Head of caudate nucleus (tissue), 42 donors: ENCODE data around the gene ZC3H4.
"Not testable (repeated sequence)": the region's sequence is repeated elsewhere in the genome, so short reads cannot be mapped to it uniquely, and the experiment has no call there.

ENCODE experiments used
- DNase-seq, 42 donors: peaks; one replicate each; pipeline versions ENCODE4 v3.0.0 to v3.0.0-alpha.2; 2020 to 2021; ENCODE audit warnings: mixed read lengths in 7 of 42
- intact Hi-C: fragments of 100-400 bp; cut with DNase I; formaldehyde crosslinking; loops from one replicate; pipeline ENCODE4 v1.15.0; 2022

ZC3H4 gene

DNA sequence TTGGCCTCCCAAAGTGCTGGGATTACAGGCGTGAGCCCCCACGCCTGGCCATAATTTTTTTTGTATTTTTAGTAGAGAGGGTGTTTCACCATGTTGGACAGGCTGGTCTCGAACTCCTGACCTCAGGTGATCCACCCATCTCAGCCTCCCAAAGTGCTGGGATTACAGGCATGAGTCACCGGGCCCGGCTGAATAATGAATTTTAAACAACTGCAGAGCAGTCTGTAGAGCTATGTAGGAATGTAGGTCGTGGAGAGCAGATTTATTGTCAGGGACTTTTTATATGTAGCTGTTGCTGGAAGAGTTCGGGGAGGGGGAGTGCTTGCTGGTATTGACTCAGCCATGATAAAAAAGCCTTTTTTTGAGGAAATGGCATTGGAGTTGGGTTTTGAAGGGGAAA is 27.7 kb upstream of the ZC3H4 start:
- intact Hi-C loops, result not testable (repeated sequence)

DNA sequence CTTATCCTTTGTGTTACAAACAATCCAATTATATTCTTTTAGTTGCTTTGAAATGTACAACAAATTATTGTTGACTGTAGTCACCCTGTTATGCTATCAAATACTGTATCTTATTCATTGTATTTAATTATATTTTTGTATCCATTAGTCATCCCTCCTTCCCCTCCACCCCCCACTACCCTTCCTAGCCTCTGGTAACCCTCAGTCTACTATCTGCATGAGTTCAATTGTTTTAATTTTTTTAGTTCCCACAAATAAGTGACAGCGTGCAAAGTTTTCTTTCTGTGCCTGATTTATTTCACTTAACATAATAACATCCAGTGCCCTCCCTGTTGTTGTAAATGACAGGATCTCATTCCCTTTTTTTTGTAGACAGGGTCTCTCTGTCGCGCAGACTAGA is 21.6 kb upstream of the ZC3H4 start:
- intact Hi-C loops, result loop anchor here (10.0 kb wide), 1 partner anchor 270 kb away; the partner anchor contains the start of gene ARHGAP35
- DNase-seq, result no peak

More for the DNA sequence above, 27.7 kb upstream of the ZC3H4 start:
- peak in 33 of 42 donors; percentile 8 to 75 (median 41) for DNase-seq

DNA sequence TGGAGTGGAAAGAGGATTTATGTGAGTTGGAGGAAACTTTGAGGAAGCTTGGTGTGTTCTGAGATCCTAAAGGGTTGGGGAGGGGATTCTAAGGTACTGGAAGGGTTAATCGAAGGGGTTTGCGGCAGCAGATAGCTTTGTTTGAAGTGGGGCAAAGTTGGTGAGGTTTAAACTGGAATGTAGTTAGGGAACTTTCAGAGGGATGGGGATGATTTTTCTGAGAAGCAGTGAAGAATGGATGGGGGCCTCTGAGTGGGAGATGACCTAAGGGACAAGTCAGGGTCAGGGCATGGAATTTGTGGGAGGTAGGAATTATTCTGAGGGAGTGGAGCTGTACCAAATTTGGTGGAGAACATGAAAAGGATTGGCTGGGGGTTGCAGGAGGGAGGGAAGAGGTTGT is 21.0 kb upstream of the ZC3H4 start:
- no peak for DNase-seq
- intact Hi-C loops, result loop anchor here (10.0 kb wide), 1 partner anchor 270 kb away; the partner anchor contains the start of gene ARHGAP35

DNA sequence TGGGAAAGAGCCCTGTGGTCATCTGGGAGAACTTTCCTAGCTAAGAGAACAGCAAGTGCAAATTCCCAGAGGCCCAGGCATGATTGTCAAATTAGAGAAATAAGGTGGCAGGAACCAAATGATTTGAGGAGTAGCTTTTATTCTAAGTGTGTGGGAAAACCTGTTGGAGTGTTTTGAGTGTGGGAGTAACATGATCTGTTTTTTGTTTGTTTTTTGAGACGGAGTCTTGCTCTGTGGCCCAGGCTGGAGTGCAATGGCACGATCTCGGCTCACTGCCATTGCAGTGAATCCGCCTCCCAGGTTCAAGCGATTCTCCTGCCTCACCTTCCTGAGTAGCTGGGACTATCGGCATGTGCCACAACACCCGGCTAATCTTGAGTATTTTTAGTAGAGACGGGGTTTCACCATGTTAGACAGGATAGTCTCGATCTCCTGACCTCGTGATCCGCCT is 19.5 kb upstream of the ZC3H4 start:
- DNase-seq, result no peak
- intact Hi-C loops, result loop anchor here (10.0 kb wide), 1 partner anchor 268 kb away; the partner anchor contains the start of gene ARHGAP35

DNA sequence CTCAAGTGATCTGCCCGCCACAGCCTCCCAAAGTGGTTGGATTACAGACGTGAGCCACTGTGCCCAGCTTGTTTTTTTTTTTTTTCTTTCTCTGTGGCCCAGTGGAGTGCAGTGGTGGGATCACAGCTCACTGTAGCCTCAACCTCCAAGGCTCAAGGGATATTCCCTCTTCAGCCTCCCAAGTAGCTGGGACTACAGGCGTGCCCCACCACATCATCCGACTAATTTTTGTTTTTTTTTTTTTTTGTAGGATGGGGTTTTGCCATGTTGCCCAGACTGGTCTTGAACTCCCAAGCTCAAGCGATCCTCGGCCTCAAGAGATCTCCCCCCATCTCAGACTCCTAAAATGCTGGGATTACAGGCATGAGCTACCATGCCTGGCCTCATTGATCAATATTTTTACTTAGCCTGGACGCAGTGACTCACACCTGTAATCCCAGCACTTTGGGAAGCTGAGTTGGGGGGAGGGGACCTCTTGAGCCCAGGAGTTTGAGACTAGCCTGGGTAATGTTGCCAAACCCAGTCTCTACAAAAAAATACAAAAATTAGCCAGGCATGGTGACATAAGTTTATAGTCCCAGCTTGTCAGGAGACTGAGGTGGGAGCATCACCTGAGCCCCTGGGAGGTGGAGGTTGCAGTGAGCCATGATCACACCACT is 18.7 kb upstream of the ZC3H4 start:
- intact Hi-C loops, result loop anchor here (10.0 kb wide), 1 partner anchor 268 kb away; the partner anchor contains the start of gene ARHGAP35
- DNase-seq, result no peak

DNA sequence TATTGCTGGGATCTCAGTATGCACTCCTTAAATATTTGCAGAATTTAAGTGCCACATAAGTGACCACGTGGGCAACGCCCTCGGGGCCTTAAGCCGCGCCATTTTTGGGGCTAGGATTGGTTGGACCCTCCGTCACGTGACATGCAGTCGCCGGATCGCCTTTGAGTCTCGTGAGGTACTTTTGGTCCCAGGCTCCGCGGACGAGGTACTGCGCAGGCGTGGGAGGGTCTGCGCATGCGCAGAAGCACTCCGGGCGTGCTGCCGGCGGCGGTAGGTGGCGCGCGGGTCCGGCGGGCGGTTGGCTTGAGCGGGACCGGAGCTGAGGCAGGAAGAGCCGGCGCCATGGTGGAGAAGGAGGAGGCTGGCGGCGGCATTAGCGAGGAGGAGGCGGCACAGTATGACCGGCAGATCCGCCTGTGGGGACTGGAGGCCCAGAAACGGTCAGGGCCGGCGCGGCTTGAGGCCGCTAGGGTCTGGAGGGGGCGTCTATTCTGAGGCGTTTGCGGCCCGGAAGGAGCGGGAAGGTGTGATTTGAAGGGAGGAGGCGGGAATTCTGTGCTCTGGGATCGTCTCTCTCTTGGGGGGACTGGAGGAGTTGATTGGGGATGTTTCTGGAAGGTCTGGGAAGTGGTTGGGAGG is 17.1 kb upstream of the ZC3H4 start, which contains the start of gene SAE1:
SAE1 (plus strand) TSS at position 247 of the 639 bp plus-strand sequence; CDS start at position 343, 96 bp downstream.
- intact Hi-C loops, result loop anchor here (10.0 kb wide), 1 partner anchor 266 kb away; the partner anchor contains the start of gene ARHGAP35

DNA sequence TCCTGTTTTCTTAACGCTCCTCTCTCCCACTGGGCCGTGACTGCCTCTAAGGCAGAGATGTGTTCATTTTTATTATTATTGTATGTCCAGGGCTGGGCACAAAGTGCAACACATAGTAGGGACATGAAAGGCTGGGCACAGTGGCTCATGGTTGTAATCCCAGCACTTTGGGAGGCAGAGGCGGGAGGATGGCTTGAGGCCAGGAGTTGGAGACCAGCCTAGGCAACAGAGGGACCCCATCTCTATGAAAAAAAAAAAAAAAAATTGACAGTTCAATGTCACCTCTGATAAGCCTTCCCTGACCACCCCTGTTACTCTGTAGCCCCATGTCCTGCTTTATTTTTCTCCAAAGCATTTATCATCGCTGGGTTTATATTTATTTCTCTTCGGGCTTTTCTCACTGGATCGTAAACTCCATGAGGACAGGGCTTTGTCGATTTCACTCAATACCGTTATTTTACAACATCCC is 16.6 kb upstream of the ZC3H4 start:
- intact Hi-C loops, result loop anchor here (10.0 kb wide), 1 partner anchor 265 kb away; the partner anchor contains the start of gene ARHGAP35
- DNase-seq, result no peak

More for the DNA sequence above, 17.1 kb upstream of the ZC3H4 start, which contains the start of gene SAE1:
- DNase-seq, result peak; percentile 77 to 95 (median 89)

DNA sequence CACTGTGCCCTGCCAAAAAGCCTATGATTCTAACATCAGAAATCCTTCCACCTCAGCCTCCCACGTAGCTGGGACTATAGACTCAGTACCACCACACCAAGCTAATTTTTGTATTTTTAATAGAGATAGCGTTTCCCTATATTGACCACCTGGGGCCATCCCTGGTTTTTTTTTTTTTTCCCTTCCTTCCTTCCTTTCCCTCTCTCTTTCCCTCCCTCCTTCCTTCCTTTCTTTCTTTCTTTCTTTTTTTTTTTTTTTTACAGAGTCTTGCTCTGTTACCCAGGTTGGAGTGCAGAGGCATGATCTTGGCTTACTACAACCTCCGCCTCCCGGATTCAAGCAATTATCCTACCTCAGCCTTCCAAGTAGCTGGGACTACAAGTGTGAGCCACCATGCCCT is 16.0 kb upstream of the ZC3H4 start:
- DNase-seq, result no peak
- intact Hi-C loops, result no loop called here

DNA sequence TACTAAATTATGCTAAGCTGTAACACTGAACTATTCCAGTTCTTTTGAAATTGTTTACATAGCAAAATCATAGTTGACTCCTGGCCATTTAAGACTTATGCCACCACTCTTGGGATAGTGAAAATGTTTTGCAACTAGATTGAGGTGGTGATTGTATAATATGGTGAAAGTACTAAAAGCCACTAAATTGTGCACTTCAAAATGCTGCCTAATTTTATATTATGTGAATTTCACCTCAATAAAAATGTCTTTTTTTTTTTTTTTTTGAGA is 12.0 kb upstream of the ZC3H4 start:
- intact Hi-C loops, result loop anchor here (2.0 kb wide), 1 partner anchor 47 kb away; no protein-coding TSS in a partner anchor
- no peak for DNase-seq

DNA sequence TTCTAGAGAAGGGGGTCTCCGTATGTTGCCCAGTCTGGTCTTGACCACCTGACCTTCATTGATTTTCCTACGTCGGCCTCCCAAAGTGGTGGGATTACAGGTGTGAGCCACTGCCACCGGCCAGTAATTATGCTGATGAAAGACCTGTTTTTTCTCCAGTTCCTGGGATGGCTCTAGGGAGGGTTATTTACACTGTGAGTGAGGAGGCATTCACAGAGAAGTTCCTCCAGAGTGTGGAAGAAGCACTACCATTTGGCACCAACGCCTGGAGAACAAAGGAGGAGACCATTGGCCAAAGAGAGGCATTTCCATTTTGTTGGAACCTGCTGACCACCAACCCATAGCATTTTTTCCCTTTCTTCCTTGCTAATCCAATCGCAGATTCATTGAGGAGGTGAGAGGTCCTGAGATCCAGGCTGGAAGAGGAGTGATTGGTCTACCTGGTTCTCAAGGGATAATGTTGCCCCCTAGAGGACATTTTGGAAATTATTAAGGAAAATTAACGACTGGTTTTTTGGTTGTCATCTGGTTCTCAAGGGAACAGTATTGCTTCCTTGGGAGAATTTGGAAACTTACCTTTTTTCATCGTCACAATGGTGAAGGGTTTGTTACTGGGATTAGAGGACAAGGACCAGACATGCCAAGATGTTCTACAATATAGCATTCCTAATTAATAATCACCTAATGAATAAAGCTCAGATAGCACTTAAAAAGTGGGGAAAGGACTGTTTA is 11.5 kb upstream of the ZC3H4 start:
- intact Hi-C loops, result loop anchor here (2.0 kb wide), 1 partner anchor 46 kb away; no protein-coding TSS in a partner anchor

DNA sequence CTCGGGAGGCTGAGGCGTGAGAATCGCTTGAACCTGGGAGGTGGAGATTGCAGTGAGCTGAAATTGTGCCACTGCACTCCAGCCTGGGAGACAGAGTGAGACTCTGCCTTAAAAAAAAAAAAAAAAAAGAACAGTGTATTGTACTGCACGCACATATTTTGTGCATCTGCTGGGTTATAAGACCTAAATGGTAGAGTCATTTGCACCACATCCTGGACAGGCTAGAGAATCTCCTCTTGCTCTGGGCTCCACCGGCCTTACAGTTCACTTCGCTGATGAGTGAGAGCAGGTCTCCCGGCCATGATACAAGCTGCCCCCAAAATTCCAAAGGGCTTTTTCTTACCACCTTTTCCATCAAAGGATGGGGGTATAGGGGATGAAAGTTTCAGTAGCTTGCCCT is 9.8 kb upstream of the ZC3H4 start:
- intact Hi-C loops, result no loop called here
- DNase-seq, result no peak

More for the DNA sequence above, 11.5 kb upstream of the ZC3H4 start:
- DNase-seq, result peak in 6 of 42 donors; percentile 14 to 59 (median 32)

DNA sequence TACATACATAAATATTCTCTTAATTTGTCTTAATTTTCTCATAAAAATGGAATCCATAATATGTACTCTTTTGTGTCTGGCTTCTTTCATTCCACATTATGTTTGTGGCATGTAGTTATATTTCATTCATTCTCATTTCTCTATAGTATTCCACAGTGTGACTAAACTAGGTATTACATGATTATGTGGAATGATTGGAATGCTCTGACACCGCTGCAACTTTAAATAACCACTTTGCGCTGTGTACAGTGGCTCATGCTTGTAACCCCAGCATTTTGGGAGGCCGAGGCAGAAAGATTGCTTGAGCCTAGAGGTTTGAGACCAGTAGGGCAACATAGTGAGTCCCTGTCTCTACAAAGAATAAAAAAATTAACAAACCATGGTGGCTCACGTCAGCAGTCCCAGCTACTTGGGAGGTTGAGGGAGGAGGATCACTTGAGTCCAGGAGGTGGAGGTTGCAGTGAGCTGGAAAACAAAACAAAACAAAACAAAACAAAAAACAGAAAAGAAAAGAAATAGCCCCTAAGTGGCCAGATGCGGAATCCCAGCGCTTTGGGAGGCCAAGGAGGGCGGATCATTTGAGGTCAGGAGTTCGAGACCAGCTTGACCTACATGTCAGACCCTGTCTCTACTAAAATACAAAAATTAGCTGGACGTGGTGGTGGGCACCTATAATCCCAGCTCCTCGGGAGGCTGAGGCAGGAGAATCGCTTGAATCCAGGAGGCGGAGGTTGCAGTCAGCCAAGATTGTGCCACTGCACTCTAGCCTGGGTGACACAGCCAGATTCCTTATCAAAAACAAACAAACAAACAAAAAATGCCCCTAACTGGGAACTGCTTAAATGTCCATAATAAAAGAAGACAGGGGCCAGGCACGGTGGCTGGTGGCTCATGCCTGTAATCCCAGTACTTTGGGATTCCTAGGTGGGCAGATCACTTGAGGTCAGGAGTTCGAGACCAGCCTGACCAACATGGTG is 9.1 kb upstream of the ZC3H4 start:
- intact Hi-C loops, result no loop called here
- DNase-seq, result peak in 1 of 42 donors; percentile 9

DNA sequence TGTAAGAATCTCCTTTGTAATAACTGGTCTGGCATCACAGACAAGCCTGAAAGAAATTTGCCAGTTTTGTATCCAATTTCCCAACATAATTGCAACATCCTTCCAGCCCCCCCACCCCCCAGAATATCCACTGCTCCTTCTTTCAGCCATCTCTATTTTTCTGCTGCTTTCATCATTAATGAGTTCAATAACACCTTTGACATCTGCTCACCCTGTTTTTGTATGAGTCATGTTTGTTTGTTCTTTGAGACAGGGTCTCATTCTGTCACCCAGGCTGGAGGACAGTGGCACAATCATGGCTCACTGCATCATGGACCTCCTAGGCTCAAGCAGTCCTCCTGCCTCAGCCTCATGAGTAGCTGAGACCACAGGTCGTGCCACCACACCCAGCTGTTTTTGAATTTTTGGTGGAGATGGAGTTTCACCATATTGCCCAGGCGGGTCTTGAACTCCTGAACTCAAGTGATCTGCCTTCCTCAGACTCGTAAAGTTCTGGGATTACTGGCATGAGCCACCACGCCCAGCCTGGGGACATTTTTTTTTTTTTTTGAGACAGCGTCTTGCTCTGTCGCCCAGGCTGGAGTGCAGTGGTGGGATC is 7.0 kb upstream of the ZC3H4 start:
- intact Hi-C loops, result no loop called here
- no peak for DNase-seq

DNA sequence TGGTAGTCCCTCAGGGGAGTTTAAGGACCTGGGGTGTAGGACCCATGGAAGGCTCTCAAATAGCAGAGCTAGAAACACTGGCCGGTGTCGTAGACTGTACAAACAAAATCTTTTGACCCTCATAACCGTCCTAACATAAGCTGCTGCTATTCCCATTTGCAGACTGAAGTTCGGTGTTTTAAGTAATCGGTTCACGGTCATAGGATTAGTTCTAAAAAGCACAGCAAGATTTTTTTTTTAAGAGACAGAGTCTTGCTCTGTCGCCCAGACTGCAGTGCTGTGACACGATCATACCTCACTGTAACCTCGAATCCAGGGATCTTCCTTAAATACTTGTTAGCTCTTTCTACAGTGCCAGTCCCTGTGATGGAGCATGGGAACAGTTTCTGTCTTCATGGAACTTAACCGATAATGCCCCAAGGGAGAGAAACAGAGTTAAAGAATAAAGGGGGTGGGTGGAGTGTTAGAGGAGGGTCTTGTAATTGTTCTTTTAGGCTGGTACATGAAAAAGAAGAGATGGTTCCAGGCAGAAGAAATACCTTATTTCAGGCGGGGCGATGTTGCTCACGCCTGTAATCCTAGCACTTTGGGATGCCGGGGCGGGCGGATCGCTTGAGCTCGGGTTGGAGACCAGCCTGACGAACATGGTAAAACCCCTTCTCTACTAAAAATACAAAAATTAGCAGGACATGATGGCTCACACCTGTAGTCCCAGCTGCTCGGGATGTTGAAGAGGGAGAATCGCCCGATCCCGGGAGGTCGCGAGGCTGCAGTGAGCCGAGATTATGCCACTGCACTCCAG is 475 bp upstream of the ZC3H4 start:
- peak in 1 of 42 donors; percentile 22 for DNase-seq
- intact Hi-C loops, result no loop called here

DNA sequence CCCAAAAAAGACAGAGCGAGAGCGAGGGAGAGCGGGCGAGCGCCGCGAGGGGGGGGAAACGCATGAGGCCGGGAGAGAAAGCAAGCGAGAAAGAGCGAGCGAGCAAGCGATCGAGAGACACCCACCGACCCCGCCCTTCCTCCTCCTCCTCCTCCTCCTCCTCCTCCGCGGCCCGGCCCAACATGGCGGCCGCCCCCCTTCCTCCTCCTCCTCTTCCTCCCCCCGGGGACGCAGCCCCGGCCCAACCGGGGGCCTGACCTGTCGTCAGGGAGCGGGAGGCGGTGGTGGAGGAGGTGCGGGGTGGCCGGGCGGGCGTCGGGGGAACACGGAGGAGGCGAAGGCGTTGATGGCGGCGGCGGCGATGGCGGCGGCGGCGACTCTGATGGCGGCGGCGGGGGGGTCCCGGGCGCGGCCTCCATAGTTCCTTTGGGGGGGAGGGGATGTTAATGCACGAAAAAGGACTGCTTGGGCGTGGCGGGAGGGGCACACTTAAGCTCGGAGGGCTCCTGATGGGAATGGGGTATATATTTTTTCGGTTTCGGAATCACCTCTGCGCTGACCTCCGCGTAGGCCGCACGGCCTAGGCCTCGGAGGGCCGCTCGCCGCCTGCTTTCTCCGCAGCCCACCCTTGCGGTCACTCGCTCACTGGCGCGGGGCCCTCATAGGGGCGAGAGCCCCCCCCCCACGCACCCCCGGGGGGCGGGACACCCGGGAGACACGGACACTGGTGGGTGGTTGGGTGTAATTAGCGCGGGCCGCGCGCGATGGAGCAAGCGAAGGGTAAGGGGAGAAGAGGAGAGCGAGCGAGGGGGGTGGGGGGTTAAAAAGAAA is 1.2 kb downstream of the ZC3H4 start:
- peak in 41 of 42 donors; percentile 59 to 94 (median 85) for DNase-seq
- intact Hi-C loops, result no loop called here

DNA sequence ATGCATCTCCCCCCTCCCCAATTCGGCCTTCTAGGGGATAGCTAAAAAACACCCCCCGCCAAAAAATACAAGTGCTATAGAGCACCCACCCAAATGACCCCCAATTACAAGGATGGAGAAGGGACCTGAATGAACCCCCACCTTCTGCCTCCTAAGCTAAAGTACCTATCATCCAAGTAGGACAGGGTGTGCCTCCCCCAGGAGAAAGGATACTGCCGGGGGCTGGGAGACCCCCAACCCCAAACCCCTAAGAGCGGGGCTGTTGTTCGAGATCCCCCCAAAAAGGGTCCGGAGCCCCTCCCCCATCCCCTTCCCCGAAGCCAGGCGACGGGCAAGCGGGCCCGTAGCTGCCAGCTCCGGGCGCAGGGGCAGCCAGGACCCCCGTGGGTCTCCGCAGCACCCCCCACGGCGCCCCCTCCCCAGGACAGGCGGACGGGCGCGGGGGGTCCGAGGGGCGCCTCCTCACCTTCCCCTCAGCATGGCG is 1.9 kb downstream of the ZC3H4 start:
- peak in 3 of 42 donors; percentile 43 to 57 (median 51) for DNase-seq

More for the DNA sequence above, 1.9 kb downstream of the ZC3H4 start:
- intact Hi-C loops, result no loop called here
